NCI-H2196 treated with DMSO at 0.1 percent for 48 hours (cell line): ENCODE measurements around the gene ADORA2A.

Experiments
- DNase-seq: peaks from one replicate; lab custom pipeline; 2025; ENCODE audit not compliant: unreplicated experiment; lab: John Stamatoyannopoulos, UW

Gene ADORA2A

DNA sequence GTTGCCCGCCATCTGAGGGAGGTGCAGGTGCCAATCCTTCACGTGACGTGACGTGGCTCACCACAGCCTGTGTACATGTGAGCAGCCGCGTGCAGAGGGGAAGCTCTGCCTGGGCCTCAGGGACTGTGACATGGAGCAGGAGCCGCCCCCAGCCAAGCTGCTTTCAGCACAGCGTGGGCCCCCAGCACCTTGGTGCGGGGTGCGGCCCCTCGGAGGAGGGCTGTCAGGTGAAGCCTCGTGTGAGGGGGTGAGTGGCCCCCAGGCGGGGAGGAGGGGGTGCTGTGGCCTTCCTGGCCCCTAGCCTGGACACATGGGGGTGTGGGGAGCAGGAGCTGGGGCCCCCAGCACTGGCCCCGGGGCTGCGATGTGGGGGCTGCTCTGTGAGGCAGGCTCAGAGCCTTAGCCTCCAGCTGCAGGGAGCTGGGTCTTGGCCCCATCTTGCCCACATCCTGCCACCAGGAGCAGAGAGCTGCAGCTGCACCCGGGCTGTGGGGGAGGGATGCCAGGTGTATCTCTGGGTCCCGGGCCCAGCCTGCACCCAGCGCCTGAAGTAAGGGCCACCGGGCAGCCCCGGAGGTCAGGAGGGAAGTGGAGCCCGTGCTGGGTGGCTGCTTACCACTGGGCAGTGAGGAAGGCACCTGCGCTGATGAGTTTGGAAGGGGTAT lies at the start of gene ADORA2A:
Gene ADORA2A (plus strand): TSS at position 100 of the 665 bp plus-strand sequence. CDS start 5,806 bp downstream, outside the sequence.
- no peak for DNase-seq

GRCh38 chr22:24379536-24379935 lies 47.9 kb upstream of the ADORA2A start:
- DNase-seq, result no peak

- no peak for DNase-seq
These were observed 47.0 kb upstream of the ADORA2A start for GRCh38 chr22:24380220-24380904.

DNA sequence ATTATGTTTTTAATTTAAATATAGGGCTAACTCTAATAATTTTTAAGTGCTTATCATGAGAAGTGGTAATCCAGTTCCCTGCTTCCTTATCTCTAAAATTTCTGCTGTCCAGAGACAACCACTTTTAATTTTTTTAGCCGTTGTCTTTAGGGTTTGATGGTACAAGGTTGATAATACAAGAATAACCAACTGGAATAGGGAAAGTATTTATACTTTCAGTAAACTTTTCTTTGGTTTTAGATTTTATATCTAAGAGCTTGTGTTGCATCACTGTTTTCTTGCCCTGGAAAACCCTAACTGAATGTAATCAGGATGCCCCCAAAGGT lies 46.5 kb upstream of the ADORA2A start:
- no peak for DNase-seq

- no peak for DNase-seq
These were observed 44.3 kb upstream of the ADORA2A start for GRCh38 chr22:24383061-24383460.

DNA sequence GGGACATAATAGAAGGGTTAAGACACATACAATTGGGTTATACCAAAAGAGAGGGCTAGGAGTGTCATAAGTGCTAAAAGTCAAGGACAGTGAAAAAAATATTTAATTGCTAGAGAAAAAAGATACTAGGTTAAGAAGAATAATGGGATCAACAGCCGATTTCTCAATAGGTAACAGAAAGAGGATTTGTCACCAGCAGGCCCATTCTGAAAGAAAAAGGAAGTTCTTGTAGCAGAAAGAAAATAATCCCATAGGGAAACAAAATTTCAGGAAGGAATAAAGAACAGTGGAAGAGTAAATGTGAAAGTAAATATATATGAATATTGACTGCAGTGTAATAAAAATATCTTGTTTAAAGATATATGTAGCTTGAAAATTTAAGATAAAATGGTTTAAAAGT lies 43.3 kb upstream of the ADORA2A start:
- no peak for DNase-seq

DNA sequence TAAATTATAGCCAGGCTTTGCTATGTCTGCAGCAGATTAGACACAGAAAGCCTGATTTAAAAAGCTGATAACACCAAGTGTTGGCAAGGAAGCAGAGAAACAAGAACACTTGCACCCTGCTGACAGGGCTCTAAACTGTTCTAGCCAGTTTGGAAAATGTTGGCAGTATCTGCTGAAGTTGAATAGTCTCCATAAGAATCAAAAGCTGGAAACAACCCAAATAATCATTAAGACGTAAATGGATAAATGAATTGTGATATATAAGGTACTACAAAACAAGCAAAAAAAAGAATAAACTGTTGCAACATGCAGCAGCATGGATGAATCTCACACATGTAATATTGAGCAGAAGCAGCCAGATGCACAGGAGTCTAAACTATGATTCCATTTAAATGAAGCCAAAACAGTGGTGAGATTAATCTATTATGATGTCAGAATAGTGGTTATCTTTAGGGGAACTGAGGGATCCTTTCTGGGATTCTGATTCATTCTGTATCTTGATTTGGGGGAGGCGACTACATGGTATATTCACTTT lies 40.4 kb upstream of the ADORA2A start:
- DNase-seq, result no peak

- DNase-seq, result no peak
These were observed 37.7 kb upstream of the ADORA2A start for GRCh38 chr22:24389680-24390079.

DNA sequence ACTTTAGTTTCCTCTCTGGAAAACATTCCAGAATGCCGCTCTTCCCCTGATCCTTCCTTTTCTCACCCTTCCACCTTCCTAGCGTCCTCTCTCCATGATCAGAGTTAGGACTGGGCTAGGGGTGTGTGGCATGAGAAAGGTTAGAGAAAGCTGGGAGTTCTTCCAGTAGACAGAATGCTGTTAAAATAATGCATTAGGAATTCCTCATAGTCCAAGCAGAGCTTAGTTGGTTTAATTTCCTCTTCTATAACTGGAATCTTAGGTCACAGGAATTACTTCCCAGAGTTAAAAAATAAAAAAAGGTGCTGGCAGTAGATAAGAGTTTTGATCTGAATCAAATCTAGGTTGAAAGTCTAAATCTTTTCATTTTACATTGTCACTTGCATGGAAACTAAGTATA lies 37.2 kb upstream of the ADORA2A start:
- no peak for DNase-seq

DNA sequence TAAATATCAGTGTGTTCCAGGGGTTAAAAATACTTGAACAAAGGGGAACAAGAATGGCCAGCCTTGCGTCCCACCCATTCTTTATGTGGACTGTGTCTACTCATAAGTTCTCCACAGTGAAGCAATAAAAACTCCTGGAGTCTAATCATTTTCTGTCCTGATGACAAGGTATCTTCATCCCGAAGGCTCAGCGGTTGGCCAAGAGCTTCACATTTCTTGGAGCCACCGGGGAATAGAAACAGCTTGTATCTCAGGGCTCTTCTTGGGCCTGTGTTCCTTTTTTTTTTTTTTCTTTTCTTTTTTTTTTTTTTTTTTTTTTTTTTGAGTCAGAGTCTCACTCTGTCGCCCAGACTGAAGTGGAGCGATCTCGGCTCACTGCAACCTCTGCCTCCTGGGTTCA lies 36.8 kb upstream of the ADORA2A start:
- DNase-seq, result no peak

DNA sequence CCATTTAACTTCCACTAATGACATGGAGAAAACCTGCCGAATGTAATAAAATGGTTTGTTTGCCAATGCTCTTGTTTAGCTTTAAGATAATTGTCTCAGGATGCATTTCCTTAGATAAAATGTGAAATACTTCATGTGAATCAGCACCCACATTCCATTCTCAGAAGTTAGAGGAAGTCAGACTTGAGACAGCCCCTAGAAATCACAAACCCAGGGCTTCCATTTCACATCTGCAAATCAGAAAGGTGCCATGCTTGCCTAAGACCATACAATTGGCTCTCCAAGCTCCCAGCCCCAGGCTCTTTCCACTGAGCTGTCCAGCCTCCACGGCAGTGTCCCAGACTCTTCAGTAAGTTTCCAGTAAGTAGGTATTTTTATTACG lies 35.6 kb upstream of the ADORA2A start:
- DNase-seq, result no peak

- DNase-seq, result no peak
These were observed 35.0 kb upstream of the ADORA2A start for GRCh38 chr22:24392218-24392931.

- DNase-seq, result no peak
These were observed 34.3 kb upstream of the ADORA2A start for GRCh38 chr22:24393012-24393559.

DNA sequence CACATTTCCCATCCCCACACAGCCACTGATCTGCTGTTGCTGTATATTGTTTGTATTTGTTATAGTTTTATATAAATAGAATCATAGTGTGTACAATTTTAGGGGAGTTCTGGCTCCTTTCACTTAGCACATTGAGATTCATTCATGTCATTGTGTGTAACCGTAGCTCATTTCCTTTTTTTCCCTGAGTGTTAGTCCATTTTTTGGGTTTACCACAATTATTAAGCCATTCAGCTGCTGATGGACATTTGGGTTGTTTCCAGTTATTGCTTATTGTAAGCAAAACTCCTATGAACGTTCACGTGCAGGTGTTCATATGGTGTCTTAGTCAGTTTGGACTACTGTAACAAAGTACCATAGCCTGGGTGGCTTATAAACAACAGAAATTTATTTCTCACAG lies 33.6 kb upstream of the ADORA2A start:
- DNase-seq, result no peak

GRCh38 chr22:24394254-24394653 lies 33.1 kb upstream of the ADORA2A start:
- no peak for DNase-seq

GRCh38 chr22:24398409-24398808 lies 29.0 kb upstream of the ADORA2A start:
- no peak for DNase-seq

DNA sequence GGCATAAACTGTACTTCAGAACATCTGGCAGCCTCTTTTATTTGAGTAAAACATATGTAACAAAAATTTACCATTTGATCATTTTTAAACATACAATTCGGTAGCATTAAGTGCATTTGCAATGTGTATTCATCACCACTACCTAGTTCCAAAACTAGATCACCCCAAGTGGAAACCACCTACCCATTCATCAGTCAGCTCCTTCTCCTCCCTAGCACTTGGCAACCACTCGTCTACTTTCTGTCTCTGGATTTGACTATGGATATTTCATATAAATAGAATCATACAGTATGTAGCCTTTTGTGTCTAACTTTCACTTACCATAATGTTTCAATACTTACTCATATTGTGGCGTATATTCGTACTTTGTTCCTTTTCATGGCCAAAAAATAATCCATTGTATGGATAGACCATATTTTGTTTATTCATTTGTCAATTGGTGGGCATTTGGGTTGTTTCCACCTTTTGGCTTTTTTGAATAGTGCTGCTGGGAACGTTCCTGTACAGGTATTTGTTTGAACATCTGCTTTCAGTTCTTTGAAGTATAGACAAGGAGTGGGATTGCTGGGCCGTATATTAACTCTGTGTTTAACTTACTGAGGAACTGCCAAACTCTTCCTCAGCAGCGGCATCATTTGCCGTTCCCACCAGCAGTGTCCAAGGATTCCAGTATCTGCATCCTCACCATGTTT lies 27.2 kb upstream of the ADORA2A start:
- DNase-seq, result no peak

GRCh38 chr22:24400726-24401596 lies 26.4 kb upstream of the ADORA2A start:
- DNase-seq, result no peak

- DNase-seq, result no peak
These were observed 25.4 kb upstream of the ADORA2A start for GRCh38 chr22:24401931-24402367.
